ENCODE data around the gene CCL13.

Gene CCL13

GRCh38 chr17:34363183-34363661 is 6.9 kb downstream of the CCL13 start, which contains the start of gene CCL1:
CCL1 (minus strand) TSS chr17:34363233; CDS start chr17:34363161, 72 bp downstream.
- no peak for DNase-seq (ENCODE audit: low read depth in 2 of 2)

- DNase-seq (ENCODE audit: low read depth in 2 of 2): no peak
Observed at GRCh38 chr17:34364751-34365150, 8.5 kb downstream of the CCL13 start.

- no peak for DNase-seq (ENCODE audit: low read depth in 2 of 2)
Observed at GRCh38 chr17:34365340-34365739, 9.1 kb downstream of the CCL13 start.

DNA sequence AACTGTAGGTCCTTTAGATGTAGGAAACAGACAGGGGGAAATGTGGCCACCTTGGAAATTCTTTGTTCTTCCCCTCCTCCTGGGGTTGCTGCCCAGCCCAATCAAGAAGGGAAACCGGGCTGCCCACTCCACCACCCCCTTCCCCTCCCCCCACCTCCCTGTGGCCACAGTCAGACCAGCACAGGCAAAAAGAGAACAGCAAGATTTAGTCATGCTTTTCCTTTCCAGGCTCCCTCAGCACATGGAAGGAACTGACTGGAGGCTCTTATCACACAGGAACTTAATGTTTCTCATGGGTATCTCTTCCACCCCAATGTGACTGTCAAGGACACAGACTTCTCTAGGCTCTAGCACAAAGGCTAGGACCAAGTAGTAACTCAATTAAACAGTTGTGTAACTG is 9.7 kb downstream of the CCL13 start:
- no peak for DNase-seq (ENCODE audit: low read depth in 2 of 2)

DNA sequence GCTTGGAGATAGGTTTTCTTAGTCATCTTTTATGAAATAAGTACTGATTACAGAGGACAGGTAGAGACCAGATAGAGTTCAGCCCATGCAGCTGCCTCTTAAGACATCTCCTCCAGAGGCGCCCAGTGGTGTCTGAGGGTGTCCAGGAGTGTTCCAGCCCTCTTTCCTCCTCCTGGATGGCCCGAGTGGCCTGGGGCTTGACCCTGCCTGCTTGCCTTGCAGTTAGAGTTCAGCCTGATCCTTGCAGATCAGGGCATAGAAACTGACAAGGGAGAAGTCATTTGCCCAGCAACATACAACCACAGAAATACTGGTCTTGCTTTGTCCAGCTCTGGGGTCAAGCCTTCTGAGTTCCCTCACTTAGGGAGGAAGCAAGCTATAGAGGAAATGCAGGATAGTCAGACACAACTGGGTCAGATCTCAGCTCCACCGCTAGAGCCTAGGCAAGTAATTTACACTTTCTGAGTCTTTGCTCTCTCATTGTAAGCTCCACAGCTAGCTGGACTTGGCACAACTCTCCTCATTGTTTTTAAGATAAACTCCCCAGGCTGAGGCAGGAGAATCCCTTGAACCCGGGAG is 10.3 kb downstream of the CCL13 start:
- no peak for DNase-seq (ENCODE audit: low read depth in 2 of 2)

GRCh38 chr17:34367486-34368195 is 11.4 kb downstream of the CCL13 start:
- no peak for DNase-seq (ENCODE audit: low read depth in 2 of 2)

DNA sequence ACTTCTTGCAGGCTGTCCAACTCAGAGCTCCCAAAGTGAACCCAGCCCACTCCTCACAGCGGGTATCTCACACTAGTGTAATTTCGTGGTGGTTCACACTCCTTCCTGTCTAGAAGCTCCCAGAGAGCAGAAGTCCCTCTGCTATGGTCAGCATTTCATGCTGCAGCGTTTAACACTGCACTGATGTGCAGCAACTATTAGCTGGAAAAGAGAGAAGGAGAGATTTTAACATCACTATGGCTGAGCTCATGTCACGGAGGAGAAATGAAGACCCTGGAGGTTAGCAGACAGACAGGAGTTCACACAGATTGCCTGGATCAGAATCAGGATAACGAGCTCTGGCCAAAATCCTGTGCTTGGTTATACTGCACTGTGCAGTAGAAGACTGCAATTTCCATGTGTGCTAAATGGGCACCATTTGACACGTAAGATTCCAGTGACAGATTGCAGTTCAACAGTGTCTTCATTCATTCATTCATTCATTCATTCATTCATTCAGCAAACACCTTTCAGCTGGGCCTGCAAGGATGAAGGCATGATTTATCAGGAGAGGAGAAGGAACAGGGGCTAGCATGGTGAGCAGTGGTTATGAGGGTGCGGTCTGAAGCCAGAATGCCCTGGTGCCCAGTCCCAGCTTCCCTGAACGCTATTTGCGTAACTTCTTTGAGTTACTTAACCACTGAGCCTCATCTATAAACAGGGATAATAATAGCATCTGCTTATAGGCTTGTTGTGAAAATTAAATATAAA is 12.1 kb downstream of the CCL13 start:
- no peak for DNase-seq (ENCODE audit: low read depth in 2 of 2)

GRCh38 chr17:34368946-34369500 is 12.7 kb downstream of the CCL13 start:
- DNase-seq (ENCODE audit: low read depth in 2 of 2): no peak

DNA sequence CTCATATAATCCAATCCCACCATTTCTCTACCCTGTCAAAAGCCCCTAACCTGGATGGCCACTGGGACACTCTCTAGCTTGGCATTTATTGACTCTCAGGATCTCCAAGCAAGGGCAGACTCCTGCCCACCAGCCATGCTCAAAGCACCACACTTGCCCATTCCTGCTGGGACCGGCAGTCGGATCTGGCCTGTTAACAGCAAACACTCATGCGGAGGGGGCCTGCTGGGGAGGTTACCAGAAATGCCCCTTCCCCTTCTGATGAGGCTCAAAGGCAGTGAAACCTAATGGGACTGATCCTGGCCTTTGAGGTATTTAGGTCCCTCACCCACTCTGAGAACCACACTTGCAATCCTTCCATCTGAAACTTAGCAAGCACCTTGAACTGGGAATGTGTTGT is 13.3 kb downstream of the CCL13 start:
- no peak for DNase-seq (ENCODE audit: low read depth in 2 of 2)

GRCh38 chr17:34370376-34370996 is 14.2 kb downstream of the CCL13 start:
- no peak for DNase-seq (ENCODE audit: low read depth in 2 of 2)

- DNase-seq (ENCODE audit: low read depth in 2 of 2): no peak
Observed at GRCh38 chr17:34370997-34371395, 14.7 kb downstream of the CCL13 start.

DNA sequence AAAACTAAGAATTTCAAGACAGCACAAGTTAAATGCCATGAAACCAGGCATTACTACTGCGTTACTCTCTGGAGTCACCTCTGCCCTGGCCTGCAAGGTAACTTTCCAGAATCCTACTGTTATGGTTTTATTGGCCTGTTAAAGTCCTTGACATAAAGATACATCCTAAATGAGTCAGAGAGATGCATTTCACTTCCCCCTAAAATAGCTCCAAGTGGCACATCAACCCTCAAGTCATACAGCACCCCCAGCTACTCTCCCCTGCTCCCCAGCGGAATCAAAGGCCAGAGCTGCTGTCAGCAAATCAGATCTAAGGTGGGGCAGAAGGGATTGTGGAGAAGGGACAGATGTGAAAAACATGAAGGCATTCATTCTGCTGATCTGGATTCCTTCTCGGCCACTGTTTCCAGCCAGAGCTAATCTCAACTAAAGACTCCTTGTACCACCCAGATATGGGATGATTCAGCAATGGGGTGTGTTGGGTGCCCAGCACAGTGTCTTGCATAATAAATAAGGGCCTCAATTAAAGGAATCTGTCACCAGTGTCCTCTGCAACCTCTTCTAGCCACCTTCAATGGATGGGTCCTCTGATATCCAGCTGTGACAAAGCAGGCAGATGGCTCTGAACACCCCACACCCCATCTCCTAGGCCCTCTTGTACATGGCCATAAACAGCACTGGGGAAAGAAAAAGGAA is 15.3 kb downstream of the CCL13 start:
- no peak for DNase-seq (ENCODE audit: low read depth in 2 of 2)

DNA sequence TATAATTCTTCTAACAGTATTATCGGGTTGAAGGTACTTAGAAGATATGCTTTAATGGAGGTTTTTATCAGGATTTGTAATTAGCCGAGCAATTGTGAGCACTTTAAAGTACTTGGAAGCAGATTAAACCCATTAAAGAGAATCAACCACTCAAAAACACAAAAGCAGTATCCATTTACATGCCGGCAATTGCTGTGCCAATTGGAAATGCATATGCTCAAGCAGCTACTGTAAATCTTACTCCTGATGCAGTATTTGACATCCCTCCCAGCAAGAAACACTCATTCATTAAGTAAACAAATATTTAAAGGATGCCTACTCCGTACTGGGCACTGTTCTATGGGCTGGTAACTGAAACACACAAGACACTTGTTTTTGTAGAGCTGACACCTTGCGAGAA is 18.2 kb downstream of the CCL13 start:
- no peak for DNase-seq (ENCODE audit: low read depth in 2 of 2)

- no peak for DNase-seq (ENCODE audit: low read depth in 2 of 2)
Observed at GRCh38 chr17:34375426-34375997, 19.2 kb downstream of the CCL13 start.

- DNase-seq (ENCODE audit: low read depth in 2 of 2): no peak
Observed at GRCh38 chr17:34377078-34377823, 21.0 kb downstream of the CCL13 start.

- DNase-seq (ENCODE audit: low read depth in 2 of 2): no peak
Observed at GRCh38 chr17:34378664-34379101, 22.4 kb downstream of the CCL13 start.

DNA sequence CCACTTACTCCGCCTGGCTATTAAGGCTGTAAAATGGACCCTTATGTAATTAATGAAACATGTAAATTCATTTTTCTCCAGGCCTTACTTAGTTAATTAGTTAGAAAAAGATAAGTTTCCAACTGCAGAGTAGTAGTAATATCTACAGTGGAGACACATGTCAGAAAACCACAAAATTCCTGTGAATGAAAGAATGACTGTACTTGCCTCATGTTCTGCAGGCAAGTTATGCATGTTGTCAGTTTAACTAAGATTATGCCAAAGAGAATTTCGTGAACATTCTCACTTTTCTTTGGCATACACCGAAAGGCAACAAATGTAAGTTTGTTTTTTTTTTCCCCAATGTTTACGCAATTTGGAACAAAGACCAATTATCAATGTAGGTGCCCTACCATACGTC is 23.6 kb downstream of the CCL13 start:
- DNase-seq (ENCODE audit: low read depth in 2 of 2): no peak

- no peak for DNase-seq (ENCODE audit: low read depth in 2 of 2)
Observed at GRCh38 chr17:34382621-34383124, 26.4 kb downstream of the CCL13 start.

GRCh38 chr17:34383216-34383615 is 26.9 kb downstream of the CCL13 start:
- DNase-seq (ENCODE audit: low read depth in 2 of 2): no peak

DNA sequence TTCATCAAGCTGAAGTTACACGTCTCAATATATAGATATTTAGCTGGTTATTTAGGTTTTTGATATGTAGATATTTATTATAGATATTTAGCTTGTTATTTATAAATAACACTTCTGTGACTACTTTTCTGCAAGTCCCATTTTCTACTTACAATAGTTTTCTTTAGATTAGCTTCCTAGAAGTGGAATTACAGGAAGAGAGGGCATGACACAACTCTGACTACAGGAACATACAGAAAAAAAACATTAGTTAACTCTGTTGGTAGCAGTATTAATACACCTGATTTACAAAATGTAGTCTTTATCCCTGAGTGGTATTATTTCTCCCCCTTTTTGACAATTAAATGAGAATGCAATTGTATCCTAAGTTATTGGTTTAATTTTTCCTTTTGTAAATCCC is 28.0 kb downstream of the CCL13 start:
- DNase-seq (ENCODE audit: low read depth in 2 of 2): no peak

All from stimulated activated CD8-positive, alpha-beta memory T cell treated with anti-CD3 and anti-CD28 coated beads, Interleukin-2, amount 100 ng/mL, for 1 hour (primary cell).